OCI-LY7 (cell line): Measurements from ENCODE around the gene KCNK1.

Source experiments
- EZH2phosphoT487 ChIP-seq: fragments of 200-600 bp; sonication (generic); IDR thresholded peaks from 2 replicates; pipeline ENCODE4 v1.6.1; 2018; ENCODE audit warnings: low read depth, borderline replicate concordance, mild to moderate bottlenecking, mixed run types, antibody characterized with exemption, low read length, moderate library complexity, mixed read lengths
- TF ChIP-seq, protein P1 (sequence below): fragments of 200-600 bp; sonication (generic); conservative IDR thresholded peaks from 2 replicates; pipeline ENCODE4 v1.5.1; 2014; ENCODE audit warnings: mild to moderate bottlenecking, antibody characterized with exemption, low read length, moderate library complexity, mixed read lengths

DNA sequence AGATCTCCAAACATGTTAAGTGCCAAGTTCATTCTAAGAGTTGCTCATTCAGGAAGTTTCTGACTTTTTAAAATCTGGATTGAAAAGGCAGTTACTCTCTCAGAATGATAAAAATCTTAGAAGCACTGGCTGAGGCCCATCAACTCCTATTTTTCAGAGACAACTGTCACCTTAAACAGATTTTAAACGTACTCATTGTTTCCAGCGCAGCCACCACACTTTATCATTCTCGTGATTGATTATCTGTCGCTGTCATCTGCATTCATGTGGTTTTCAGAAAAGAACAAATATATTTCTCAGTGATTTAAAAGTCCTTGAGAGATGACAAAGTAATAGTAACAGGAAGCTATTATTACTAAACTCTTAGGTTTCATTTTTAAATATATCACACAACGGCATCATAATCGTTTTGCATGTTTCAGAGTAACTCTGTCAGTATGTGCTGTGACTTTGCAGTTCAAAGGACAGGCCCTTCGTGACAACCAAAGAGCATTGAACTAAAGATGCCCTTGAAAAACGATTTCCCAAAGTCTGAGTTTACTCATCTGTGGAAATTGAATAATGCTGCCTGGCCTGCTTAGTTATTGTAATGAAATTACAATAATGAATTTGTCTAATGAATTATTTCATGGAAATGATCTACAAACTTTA lies 14.9 kb upstream of the KCNK1 start:
- TF ChIP-seq, protein P1, sequence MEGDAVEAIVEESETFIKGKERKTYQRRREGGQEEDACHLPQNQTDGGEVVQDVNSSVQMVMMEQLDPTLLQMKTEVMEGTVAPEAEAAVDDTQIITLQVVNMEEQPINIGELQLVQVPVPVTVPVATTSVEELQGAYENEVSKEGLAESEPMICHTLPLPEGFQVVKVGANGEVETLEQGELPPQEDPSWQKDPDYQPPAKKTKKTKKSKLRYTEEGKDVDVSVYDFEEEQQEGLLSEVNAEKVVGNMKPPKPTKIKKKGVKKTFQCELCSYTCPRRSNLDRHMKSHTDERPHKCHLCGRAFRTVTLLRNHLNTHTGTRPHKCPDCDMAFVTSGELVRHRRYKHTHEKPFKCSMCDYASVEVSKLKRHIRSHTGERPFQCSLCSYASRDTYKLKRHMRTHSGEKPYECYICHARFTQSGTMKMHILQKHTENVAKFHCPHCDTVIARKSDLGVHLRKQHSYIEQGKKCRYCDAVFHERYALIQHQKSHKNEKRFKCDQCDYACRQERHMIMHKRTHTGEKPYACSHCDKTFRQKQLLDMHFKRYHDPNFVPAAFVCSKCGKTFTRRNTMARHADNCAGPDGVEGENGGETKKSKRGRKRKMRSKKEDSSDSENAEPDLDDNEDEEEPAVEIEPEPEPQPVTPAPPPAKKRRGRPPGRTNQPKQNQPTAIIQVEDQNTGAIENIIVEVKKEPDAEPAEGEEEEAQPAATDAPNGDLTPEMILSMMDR = no peak
- TF ChIP-seq EZH2phosphoT487 = no peak
